Natural killer cell (primary cell): Measurements from ENCODE around the gene ZNF470. TPM values are rescaled to one million over a fixed set of nuclear protein-coding genes. Genes with fewer than 3 reads are reported as not detected.

ENCODE experiments used
- ATAC-seq, 3 donors: fragments of 150-1000 bp in 2 of 3; fragments of 200-7000 bp in 1 of 3; cut with Tn5 transposase; 1 replicate in 1 of 3; 2 replicates in 2 of 3; pipeline ENCODE4 v1.10.0; 2021; ENCODE audit warnings: mild to moderate bottlenecking in 2 of 3, moderate library complexity in 2 of 3
- DNase-seq, 2 donors: peaks; one replicate each; pipeline versions ENCODE4 v3.0.0 to v3.0.0-alpha.2; 2013 to 2021; ENCODE audit warnings: mixed read lengths in 1 of 2
- H3K27ac ChIP-seq: one replicate; pipeline ENCODE4 v1.5.1; 2013; ENCODE audit warnings: mild to moderate bottlenecking, low read length
- H3K27me3 ChIP-seq: one replicate; pipeline ENCODE4 v1.6.1; 2013; ENCODE audit warnings: low read length; ENCODE audit not compliant: control insufficient read depth, insufficient read depth
- H3K36me3 ChIP-seq: one replicate; pipeline ENCODE4 v1.6.1; 2013; ENCODE audit warnings: low read length; ENCODE audit not compliant: control insufficient read depth, insufficient read depth
- H3K4me1 ChIP-seq: one replicate; pipeline ENCODE4 v1.6.1; 2013; ENCODE audit warnings: low read length; ENCODE audit not compliant: control insufficient read depth, insufficient read depth
- H3K4me3 ChIP-seq: one replicate; pipeline ENCODE4 v1.5.1; 2013; ENCODE audit warnings: low read length
- H3K9me3 ChIP-seq: one replicate; pipeline ENCODE4 v1.6.1; 2013; ENCODE audit warnings: low read length; ENCODE audit not compliant: control insufficient read depth, insufficient read depth
- H3K27ac Mint-ChIP-seq, 2 donors: one replicate each; pipeline ENCODE4 v1.8.0; 2022; ENCODE audit warnings: mild to moderate bottlenecking in 2 of 2, mixed read lengths in 2 of 2, moderate library complexity in 1 of 2
- H3K27me3 Mint-ChIP-seq, 2 donors: one replicate each; pipeline ENCODE4 v1.8.0; 2022; ENCODE audit warnings: low read depth in 2 of 2, mixed read lengths in 2 of 2
- H3K36me3 Mint-ChIP-seq: one replicate; pipeline ENCODE4 v1.8.0; 2022; ENCODE audit warnings: mixed read lengths
- H3K4me1 Mint-ChIP-seq, 2 donors: one replicate each; pipeline ENCODE4 v1.8.0; 2022; ENCODE audit warnings: mixed read lengths in 2 of 2
- H3K4me3 Mint-ChIP-seq: one replicate; pipeline ENCODE4 v1.8.0; 2022; ENCODE audit warnings: mild to moderate bottlenecking, moderate library complexity, mixed read lengths
- H3K9me3 Mint-ChIP-seq, 2 donors: one replicate each; pipeline ENCODE4 v1.8.0; 2022; ENCODE audit warnings: mixed read lengths in 2 of 2
- WGBS: methylation state at CpG from one replicate; pipeline ENCODE4 v1.1.7; 2013; ENCODE audit warnings: missing lambda C conversion rate; ENCODE audit not compliant: insufficient coverage; 5-methylcytosine and 5-hydroxymethylcytosine counted together
- intact Hi-C: fragments of 100-400 bp; cut with micrococcal nuclease; formaldehyde crosslinking; loops from one replicate; pipeline ENCODE4 v1.14.2; 2022
- total RNA-seq, 4 donors: library from RNA; stranded (reverse); fragments of 120-200 nt in 1 of 4; gene quantifications; one replicate each; pipeline versions ENCODE4 v1.2.3 to v1.2.4, GENCODE V29; 2013 to 2022
- TF ChIP-seq, protein P1 (sequence below): fragments of 200-600 bp; IDR thresholded peaks from one replicate; pipeline ENCODE4 v1.8.0; 2022; ENCODE audit warnings: antibody characterized with exemption

ZNF470 gene
- total RNA-seq, 3 donors from 2014 or later (not counting 1 experiment from before 2014, with no cell fraction given): 2.0 to 2.3 (median 2.1) TPM

DNA sequence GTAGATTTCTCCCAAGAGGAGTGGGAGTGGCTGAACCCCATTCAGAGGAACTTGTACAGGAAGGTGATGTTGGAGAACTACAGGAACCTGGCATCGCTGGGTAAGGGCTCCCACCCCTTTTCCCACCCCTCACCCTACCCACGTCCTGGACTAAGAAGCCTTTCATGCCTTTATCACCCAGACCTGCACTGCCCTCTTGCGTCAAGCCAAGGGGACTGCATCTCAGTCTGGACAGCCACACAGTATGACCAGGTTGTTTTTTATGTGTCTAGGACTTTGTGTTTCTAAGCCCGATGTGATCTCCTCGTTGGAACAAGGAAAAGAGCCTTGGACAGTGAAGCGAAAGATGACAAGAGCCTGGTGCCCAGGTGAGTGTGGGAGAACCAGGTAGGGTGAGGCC lies 19.7 kb upstream of the ZNF470 start:
- H3K36me3 ChIP-seq: peaks cover 34% of the 10 kb centered on the region
- 82% methylated on average over 6 of the region's 6 CpGs for WGBS
- no peak overlapping the region for H3K27ac Mint-ChIP-seq
- DNase-seq: no peak
- no peaks in the 10 kb centered on the region for H3K4me1 ChIP-seq
- ATAC-seq: no peak
- peaks cover 11 to 18% of the 10 kb centered on the region in 2 donors for H3K9me3 Mint-ChIP-seq
- H3K4me3 ChIP-seq: no peak overlapping the region
- intact Hi-C loops: no loop called here
- TF ChIP-seq, protein P1, sequence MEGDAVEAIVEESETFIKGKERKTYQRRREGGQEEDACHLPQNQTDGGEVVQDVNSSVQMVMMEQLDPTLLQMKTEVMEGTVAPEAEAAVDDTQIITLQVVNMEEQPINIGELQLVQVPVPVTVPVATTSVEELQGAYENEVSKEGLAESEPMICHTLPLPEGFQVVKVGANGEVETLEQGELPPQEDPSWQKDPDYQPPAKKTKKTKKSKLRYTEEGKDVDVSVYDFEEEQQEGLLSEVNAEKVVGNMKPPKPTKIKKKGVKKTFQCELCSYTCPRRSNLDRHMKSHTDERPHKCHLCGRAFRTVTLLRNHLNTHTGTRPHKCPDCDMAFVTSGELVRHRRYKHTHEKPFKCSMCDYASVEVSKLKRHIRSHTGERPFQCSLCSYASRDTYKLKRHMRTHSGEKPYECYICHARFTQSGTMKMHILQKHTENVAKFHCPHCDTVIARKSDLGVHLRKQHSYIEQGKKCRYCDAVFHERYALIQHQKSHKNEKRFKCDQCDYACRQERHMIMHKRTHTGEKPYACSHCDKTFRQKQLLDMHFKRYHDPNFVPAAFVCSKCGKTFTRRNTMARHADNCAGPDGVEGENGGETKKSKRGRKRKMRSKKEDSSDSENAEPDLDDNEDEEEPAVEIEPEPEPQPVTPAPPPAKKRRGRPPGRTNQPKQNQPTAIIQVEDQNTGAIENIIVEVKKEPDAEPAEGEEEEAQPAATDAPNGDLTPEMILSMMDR: no peak
- no peaks in the 10 kb centered on the region for H3K27me3 ChIP-seq
- no peaks in the 10 kb centered on the region for H3K27me3 Mint-ChIP-seq
- H3K4me1 Mint-ChIP-seq: no peaks in the 10 kb centered on the region
- peaks cover 46% of the 10 kb centered on the region for H3K36me3 Mint-ChIP-seq
- H3K9me3 ChIP-seq: peaks cover 56% of the 10 kb centered on the region
- H3K4me3 Mint-ChIP-seq: no peak overlapping the region
- H3K27ac ChIP-seq: no peak overlapping the region

DNA sequence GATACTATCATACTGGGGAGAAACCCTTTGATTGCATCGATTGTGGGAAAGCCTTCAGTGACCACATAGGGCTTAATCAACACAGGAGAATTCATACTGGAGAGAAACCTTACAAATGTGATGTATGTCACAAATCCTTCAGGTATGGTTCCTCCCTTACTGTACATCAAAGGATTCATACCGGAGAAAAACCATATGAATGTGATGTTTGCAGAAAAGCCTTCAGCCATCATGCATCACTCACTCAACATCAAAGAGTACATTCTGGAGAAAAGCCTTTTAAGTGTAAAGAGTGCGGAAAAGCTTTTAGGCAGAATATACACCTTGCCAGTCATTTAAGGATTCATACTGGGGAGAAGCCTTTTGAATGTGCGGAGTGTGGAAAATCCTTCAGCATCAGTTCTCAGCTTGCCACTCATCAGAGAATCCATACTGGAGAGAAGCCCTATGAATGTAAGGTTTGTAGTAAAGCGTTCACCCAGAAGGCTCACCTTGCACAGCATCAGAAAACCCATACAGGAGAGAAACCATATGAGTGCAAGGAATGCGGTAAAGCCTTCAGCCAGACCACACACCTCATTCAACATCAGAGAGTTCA lies 12.9 kb upstream of the ZNF470 start:
- Histone ChIP-seq H3K4me1 (no peaks in the 10 kb centered on the region), H3K9me3 (peaks cover 46% of the 10 kb centered on the region), H3K36me3 (peaks cover 21% of the 10 kb centered on the region), H3K27ac (no peak overlapping the region), H3K4me3 (no peak overlapping the region), H3K27me3 (no peaks in the 10 kb centered on the region)
- TF ChIP-seq, protein P1: no peak
- no peaks in the 10 kb centered on the region for H3K4me1 Mint-ChIP-seq
- H3K36me3 Mint-ChIP-seq: peaks cover 63% of the 10 kb centered on the region
- no peak overlapping the region for H3K4me3 Mint-ChIP-seq
- 92% methylated on average over 2 of the region's 6 CpGs for WGBS
- DNase-seq (no peak), ATAC-seq (no peak)
- intact Hi-C loops: no loop called here
- no peaks in the 10 kb centered on the region for H3K27me3 Mint-ChIP-seq
- H3K27ac Mint-ChIP-seq: no peak overlapping the region
- peaks cover 21 to 23% of the 10 kb centered on the region in 2 donors for H3K9me3 Mint-ChIP-seq

DNA sequence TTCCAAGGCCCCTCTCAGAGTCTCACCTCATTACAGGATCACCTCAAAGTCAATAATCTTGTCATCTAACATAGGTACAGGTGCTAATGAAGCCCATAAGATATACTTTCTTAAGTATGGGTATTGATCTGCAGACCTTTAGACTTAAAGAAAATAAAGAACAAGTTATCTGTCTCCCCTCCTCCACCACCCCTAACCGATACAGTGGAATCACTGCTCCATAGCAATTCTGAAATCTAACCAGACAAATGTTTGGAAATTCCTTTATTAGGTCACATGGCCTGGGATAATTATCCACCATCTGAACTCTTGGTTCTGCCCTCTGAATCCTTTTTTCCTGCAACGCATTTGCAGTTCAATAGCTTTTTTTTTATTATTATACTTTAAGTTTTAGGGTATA lies 4.5 kb upstream of the ZNF470 start:
- DNase-seq (no peak), ATAC-seq (no peak)
- H3K27me3 Mint-ChIP-seq: no peaks in the 10 kb centered on the region
- Histone ChIP-seq H3K9me3 (peaks cover 46% of the 10 kb centered on the region), H3K27ac (no peak overlapping the region), H3K36me3 (no peaks in the 10 kb centered on the region), H3K27me3 (no peaks in the 10 kb centered on the region), H3K4me3 (no peak overlapping the region), H3K4me1 (peaks cover 6% of the 10 kb centered on the region)
- no peak overlapping the region for H3K27ac Mint-ChIP-seq
- H3K4me1 Mint-ChIP-seq: peaks cover 9% of the 10 kb centered on the region in 2 donors
- TF ChIP-seq, protein P1: no peak
- peaks cover 58% of the 10 kb centered on the region for H3K36me3 Mint-ChIP-seq
- intact Hi-C loops: no loop called here
- WGBS: 96% methylated on average over 1 of the region's 2 CpGs
- H3K9me3 Mint-ChIP-seq: peaks cover 15 to 32% of the 10 kb centered on the region in 2 donors
- H3K4me3 Mint-ChIP-seq: no peak overlapping the region

DNA sequence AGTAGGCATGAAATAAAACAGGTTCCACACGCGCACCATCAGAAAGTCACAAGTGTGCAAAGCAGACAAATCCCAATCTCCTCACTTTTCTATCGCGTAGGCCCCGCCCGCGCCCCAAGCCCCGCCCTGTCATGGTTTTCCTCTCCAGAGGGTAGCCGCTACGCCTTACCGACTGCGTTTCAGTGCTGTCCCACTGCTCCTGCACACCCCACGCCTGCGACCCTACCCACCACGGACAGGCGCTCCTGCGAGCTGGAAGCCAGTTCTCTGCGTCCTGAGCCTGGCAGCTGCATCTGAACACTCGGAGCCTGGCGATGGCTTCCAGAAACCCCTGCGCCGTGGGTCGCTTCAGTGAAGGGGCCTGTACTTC lies 379 bp upstream of the ZNF470 start:
- 3% methylated on average over 23 of the region's 23 CpGs for WGBS
- intact Hi-C loops: loop anchor here (1.0 kb wide), 2 partner anchors 28 to 29 kb away; partner anchors contain the start of genes ZFP28 and ZNF71
- Histone ChIP-seq H3K4me1 (peaks cover 13% of the 10 kb centered on the region), H3K9me3 (peaks cover 55% of the 10 kb centered on the region), H3K27ac (peak overlapping the region; percentile 82), H3K27me3 (no peaks in the 10 kb centered on the region), H3K36me3 (peaks cover 7% of the 10 kb centered on the region), H3K4me3 (peak overlapping the region; percentile 95)
- TF ChIP-seq, protein P1: no peak
- DNase-seq (no peak), ATAC-seq (peak; percentile 18 to 32 (median 29))
- no peaks in the 10 kb centered on the region for H3K27me3 Mint-ChIP-seq
- peak overlapping the region; percentile 83 to 92 for H3K27ac Mint-ChIP-seq
- H3K36me3 Mint-ChIP-seq: peaks cover 54% of the 10 kb centered on the region
- peaks cover 10 to 28% of the 10 kb centered on the region in 2 donors for H3K9me3 Mint-ChIP-seq
- H3K4me1 Mint-ChIP-seq: peaks cover 13% of the 10 kb centered on the region in 2 donors
- H3K4me3 Mint-ChIP-seq: peak overlapping the region; percentile 92
